KOPT-K1 (cell line): ENCODE data around the gene HLX.

Source experiments
- H3K27ac ChIP-seq: fragments of 200-600 bp; sonication (generic); 2 replicates; pipeline ENCODE4 v1.5.1; 2016; ENCODE audit warnings: antibody characterized with exemption, mild to moderate bottlenecking, low read depth, low read length; ENCODE audit not compliant: poor library complexity, severe bottlenecking
- H3K36me3 ChIP-seq: fragments of 200-600 bp; sonication (generic); 2 replicates; pipeline ENCODE4 v1.5.1; 2017; ENCODE audit warnings: antibody characterized with exemption, mild to moderate bottlenecking, low read length, moderate library complexity; ENCODE audit not compliant: insufficient read depth
- H3K9me3 ChIP-seq: fragments of 200-600 bp; sonication (generic); 2 replicates; pipeline ENCODE4 v1.5.1; 2017; ENCODE audit warnings: antibody characterized with exemption, low read length, mild to moderate bottlenecking; ENCODE audit not compliant: insufficient read depth, poor library complexity, severe bottlenecking

The HLX gene

GRCh38 chr1:220878191-220879075 lies 810 bp upstream of the HLX start:
- H3K27ac ChIP-seq, result no peak overlapping the region
- no peaks in the 10 kb centered on the region for H3K36me3 ChIP-seq
- peaks cover 8% of the 10 kb centered on the region for H3K9me3 ChIP-seq

- Histone ChIP-seq H3K9me3 (peaks cover 8% of the 10 kb centered on the region), H3K36me3 (no peaks in the 10 kb centered on the region), H3K27ac (no peak overlapping the region)
These were observed 492 bp downstream of the HLX start for GRCh38 chr1:220879509-220880361.

- Histone ChIP-seq H3K36me3 (no peaks in the 10 kb centered on the region), H3K9me3 (peaks cover 8% of the 10 kb centered on the region), H3K27ac (no peak overlapping the region)
These were observed 1.1 kb downstream of the HLX start for GRCh38 chr1:220880362-220880670.

- Histone ChIP-seq H3K9me3 (peaks cover 8% of the 10 kb centered on the region), H3K27ac (no peak overlapping the region), H3K36me3 (no peaks in the 10 kb centered on the region)
These were observed 1.7 kb downstream of the HLX start for GRCh38 chr1:220880726-220881506.

- H3K9me3 ChIP-seq, result peaks cover 8% of the 10 kb centered on the region
- H3K36me3 ChIP-seq, result no peaks in the 10 kb centered on the region
- H3K27ac ChIP-seq, result no peak overlapping the region
These were observed 3.0 kb downstream of the HLX start for GRCh38 chr1:220882061-220882891.

- Histone ChIP-seq H3K36me3 (no peaks in the 10 kb centered on the region), H3K9me3 (peaks cover 8% of the 10 kb centered on the region), H3K27ac (no peak overlapping the region)
These were observed 5.1 kb downstream of the HLX start for GRCh38 chr1:220884109-220884980.

GRCh38 chr1:220884981-220885918 lies 6.0 kb downstream of the HLX start:
- H3K36me3 ChIP-seq, result no peaks in the 10 kb centered on the region
- peaks cover 6% of the 10 kb centered on the region for H3K9me3 ChIP-seq
- H3K27ac ChIP-seq, result no peak overlapping the region

GRCh38 chr1:220885971-220886370 lies 6.7 kb downstream of the HLX start:
- Histone ChIP-seq H3K9me3 (peaks cover 3% of the 10 kb centered on the region), H3K27ac (no peak overlapping the region), H3K36me3 (no peaks in the 10 kb centered on the region)

GRCh38 chr1:220886470-220887201 lies 7.4 kb downstream of the HLX start:
- peaks cover 1% of the 10 kb centered on the region for H3K9me3 ChIP-seq
- no peak overlapping the region for H3K27ac ChIP-seq
- no peaks in the 10 kb centered on the region for H3K36me3 ChIP-seq

GRCh38 chr1:220887202-220887519 lies 7.9 kb downstream of the HLX start:
- no peak overlapping the region for H3K27ac ChIP-seq
- H3K9me3 ChIP-seq, result peaks cover 7% of the 10 kb centered on the region
- no peaks in the 10 kb centered on the region for H3K36me3 ChIP-seq

- Histone ChIP-seq H3K36me3 (no peaks in the 10 kb centered on the region), H3K27ac (no peak overlapping the region), H3K9me3 (peaks cover 7% of the 10 kb centered on the region)
These were observed 8.5 kb downstream of the HLX start for GRCh38 chr1:220887520-220888416.
